Stimulated activated CD8-positive, alpha-beta memory T cell treated with anti-CD3 and anti-CD28 coated beads, Interleukin-4, amount 100 ng/mL, for 1 hour (primary cell): ENCODE measurements around the gene DLD.
"Not testable (repeated sequence)": the region's sequence is repeated elsewhere in the genome, so short reads cannot be mapped to it uniquely, and the experiment has no call there.

Experiments used
- DNase-seq, 2 donors: peaks; one replicate each; pipeline ENCODE4 v3.0.0-alpha.2; 2020; ENCODE audit warnings: low read depth in 2 of 2, low spot score in 1 of 2

DLD gene

GRCh38 chr7:107915541-107915940 lies 24.6 kb downstream of the DLD start:
- no peak for DNase-seq

GRCh38 chr7:107917763-107918651 lies 27.0 kb downstream of the DLD start:
- DNase-seq = no peak

GRCh38 chr7:107918948-107919347 lies 28.0 kb downstream of the DLD start:
- no peak for DNase-seq

- no peak for DNase-seq
Observed at GRCh38 chr7:107920048-107920772, 29.2 kb downstream of the DLD start.

- DNase-seq = not testable (repeated sequence)
Observed at GRCh38 chr7:107921826-107922225, 30.8 kb downstream of the DLD start.

GRCh38 chr7:107922886-107923285 lies 31.9 kb downstream of the DLD start:
- no peak for DNase-seq

GRCh38 chr7:107924841-107925504 lies 34.0 kb downstream of the DLD start:
- no peak for DNase-seq

- DNase-seq = no peak
Observed at GRCh38 chr7:107926481-107926880, 35.5 kb downstream of the DLD start.

GRCh38 chr7:107931740-107932515 lies 40.9 kb downstream of the DLD start:
- no peak for DNase-seq

GRCh38 chr7:107932805-107933204 lies 41.8 kb downstream of the DLD start:
- no peak for DNase-seq

- no peak for DNase-seq
Observed at GRCh38 chr7:107933386-107934013, 42.5 kb downstream of the DLD start.

GRCh38 chr7:107934991-107935770 lies 44.2 kb downstream of the DLD start:
- DNase-seq = no peak

GRCh38 chr7:107936312-107936711 lies 45.3 kb downstream of the DLD start:
- no peak for DNase-seq

- DNase-seq = no peak
Observed at GRCh38 chr7:107937531-107937930, 46.5 kb downstream of the DLD start.

- no peak for DNase-seq
Observed at GRCh38 chr7:107938456-107939250, 47.7 kb downstream of the DLD start.

- DNase-seq = no peak
Observed at GRCh38 chr7:107939573-107940489, 48.8 kb downstream of the DLD start.

GRCh38 chr7:107940951-107941350 lies 50.0 kb downstream of the DLD start:
- no peak for DNase-seq

GRCh38 chr7:107943018-107943417 lies 52.0 kb downstream of the DLD start:
- no peak for DNase-seq
